H9 (cell line): Measurements from ENCODE around the gene GOLGA6L7. TPM values are rescaled to one million over a fixed set of nuclear protein-coding genes. Genes with fewer than 3 reads are reported as not detected.

ENCODE experiments used
- DNase-seq: peaks from one replicate; pipeline ENCODE4 v3.0.0-alpha.2; 2017
- H2AFZ ChIP-seq: one replicate; pipeline ENCODE4 v1.6.1; 2013; ENCODE audit warnings: mild to moderate bottlenecking, low read length, control low read depth, moderate library complexity
- H2AK5ac ChIP-seq: 2 replicates; pipeline ENCODE4 v1.6.1; 2013; ENCODE audit warnings: low read length, control low read depth, mixed read lengths; ENCODE audit not compliant: insufficient read length
- H2BK120ac ChIP-seq: one replicate; pipeline ENCODE4 v1.6.1; 2013; ENCODE audit warnings: low read depth, mild to moderate bottlenecking, low read length, control low read depth, inconsistent platforms; ENCODE audit not compliant: poor library complexity, severe bottlenecking
- H2BK12ac ChIP-seq: 2 replicates; pipeline ENCODE4 v1.6.1; 2013; ENCODE audit warnings: low read length, control low read depth, mixed read lengths, low read depth; ENCODE audit not compliant: insufficient read length
- H2BK15ac ChIP-seq: 2 replicates; pipeline ENCODE4 v1.6.1; 2013; ENCODE audit warnings: low read depth, low read length, control low read depth
- H2BK20ac ChIP-seq: one replicate; pipeline ENCODE4 v1.6.1; 2013; ENCODE audit warnings: low read depth, mild to moderate bottlenecking, low read length, control low read depth, inconsistent platforms; ENCODE audit not compliant: poor library complexity, severe bottlenecking
- H2BK5ac ChIP-seq: 2 replicates; pipeline ENCODE4 v1.6.1; 2013; ENCODE audit warnings: low read length, control low read depth, mixed read lengths; ENCODE audit not compliant: insufficient read length
- H3K14ac ChIP-seq: 2 replicates; pipeline ENCODE4 v1.6.1; 2013; ENCODE audit warnings: low read length, control low read depth; ENCODE audit not compliant: insufficient read depth
- H3K18ac ChIP-seq: 2 replicates; pipeline ENCODE4 v1.6.1; 2013; ENCODE audit warnings: low read depth, mild to moderate bottlenecking, mixed read lengths, low read length, control low read depth; ENCODE audit not compliant: insufficient read length
- H3K23ac ChIP-seq: 2 replicates; pipeline ENCODE4 v1.6.1; 2013; ENCODE audit warnings: low read length, control low read depth, mixed read lengths, low read depth; ENCODE audit not compliant: insufficient read length
- H3K23me2 ChIP-seq: 2 replicates; pipeline ENCODE4 v1.6.1; 2013; ENCODE audit warnings: low read depth, mild to moderate bottlenecking, mixed read lengths, low read length, control low read depth; ENCODE audit not compliant: insufficient read length, poor library complexity, severe bottlenecking
- H3K27ac ChIP-seq: 2 replicates; pipeline ENCODE4 v1.5.1; 2013; ENCODE audit warnings: low read length, control low read depth, mixed read lengths, low read depth; ENCODE audit not compliant: insufficient read length
- H3K27me3 ChIP-seq: 2 replicates; pipeline ENCODE4 v1.6.1; 2013; ENCODE audit warnings: low read length, control low read depth, inconsistent platforms; ENCODE audit not compliant: insufficient read depth
- H3K4ac ChIP-seq: 2 replicates; pipeline ENCODE4 v1.6.1; 2013; ENCODE audit warnings: low read depth, mild to moderate bottlenecking, control low read depth, inconsistent platforms, low read length, moderate library complexity
- H3K4me1 ChIP-seq: 2 replicates; pipeline ENCODE4 v1.6.1; 2013; ENCODE audit warnings: low read length, control low read depth, inconsistent platforms; ENCODE audit not compliant: insufficient read depth
- H3K4me2 ChIP-seq: 2 replicates; pipeline ENCODE4 v1.6.1; 2013; ENCODE audit warnings: low read length, control low read depth, mixed read lengths; ENCODE audit not compliant: insufficient read length, insufficient read depth
- H3K56ac ChIP-seq: 2 replicates; pipeline ENCODE4 v1.6.1; 2013; ENCODE audit warnings: low read depth, mild to moderate bottlenecking, mixed read lengths, low read length, control low read depth; ENCODE audit not compliant: insufficient read length
- H3K79me1 ChIP-seq: 2 replicates; pipeline ENCODE4 v1.6.1; 2013; ENCODE audit warnings: low read depth, mild to moderate bottlenecking, moderate library complexity, low read length, control low read depth, inconsistent platforms; ENCODE audit not compliant: insufficient read depth, poor library complexity, severe bottlenecking
- H3K79me2 ChIP-seq: 2 replicates; pipeline ENCODE4 v1.6.1; 2013; ENCODE audit warnings: low read length, control low read depth, inconsistent platforms; ENCODE audit not compliant: insufficient read depth
- H3K9ac ChIP-seq: 2 replicates; pipeline ENCODE4 v1.6.1; 2013; ENCODE audit warnings: low read length, control low read depth, mixed read lengths; ENCODE audit not compliant: insufficient read length; ENCODE audit errors: extremely low read depth
- H3K9me3 ChIP-seq: one replicate; pipeline ENCODE4 v1.6.1; 2013; ENCODE audit warnings: low read depth, low read length, inconsistent platforms; ENCODE audit not compliant: control insufficient read depth
- H3T11ph ChIP-seq: one replicate; pipeline ENCODE4 v1.6.1; 2013; ENCODE audit warnings: mild to moderate bottlenecking, low read length, control low read depth, inconsistent platforms
- H4K20me1 ChIP-seq: one replicate; pipeline ENCODE4 v1.6.1; 2013; ENCODE audit not compliant: control insufficient read depth, insufficient read length, insufficient read depth
- H4K5ac ChIP-seq: 2 replicates; pipeline ENCODE4 v1.6.1; 2013; ENCODE audit warnings: low read depth, mild to moderate bottlenecking, mixed read lengths, low read length, control low read depth; ENCODE audit not compliant: insufficient read length
- H4K8ac ChIP-seq: replicated peaks from 2 replicates; pipeline ENCODE4 v1.6.1; 2013; ENCODE audit warnings: low read length, control low read depth, mixed read lengths, low read depth; ENCODE audit not compliant: insufficient read length
- H4K91ac ChIP-seq: 2 replicates; pipeline ENCODE4 v1.6.1; 2013; ENCODE audit warnings: low read depth, mild to moderate bottlenecking, moderate library complexity, mixed read lengths, low read length, control low read depth; ENCODE audit not compliant: insufficient read length
- H3K27ac Mint-ChIP-seq, 3 experiments: 2 replicates in 2 of 3; 3 replicates in 1 of 3; pipeline ENCODE4 v1.8.0; 2020 to 2021; ENCODE audit warnings: mixed read lengths in 3 of 3, mild to moderate bottlenecking in 1 of 3, moderate library complexity in 1 of 3
- H3K27me3 Mint-ChIP-seq: 2 replicates; pipeline ENCODE4 v1.8.0; 2021; ENCODE audit warnings: low read depth, mild to moderate bottlenecking, moderate library complexity, mixed read lengths
- H3K36me3 Mint-ChIP-seq, 3 experiments: 2 replicates in 2 of 3; 3 replicates in 1 of 3; pipeline ENCODE4 v1.8.0; 2020 to 2021; ENCODE audit warnings: low read depth in 3 of 3, mixed read lengths in 3 of 3; ENCODE audit not compliant: insufficient read depth in 1 of 3
- H3K4me1 Mint-ChIP-seq, 2 experiments: 2 replicates each; pipeline ENCODE4 v1.8.0; 2020; ENCODE audit warnings: mixed read lengths in 2 of 2
- H3K4me3 Mint-ChIP-seq, 2 experiments: 2 replicates in 1 of 2; 3 replicates in 1 of 2; pipeline ENCODE4 v1.8.0; 2020 to 2021; ENCODE audit warnings: mild to moderate bottlenecking in 2 of 2, mixed read lengths in 2 of 2, moderate library complexity in 1 of 2
- H3K9me3 Mint-ChIP-seq, 2 experiments: 2 replicates in 1 of 2; 3 replicates in 1 of 2; pipeline ENCODE4 v1.8.0; 2020; ENCODE audit warnings: mild to moderate bottlenecking in 2 of 2, mixed read lengths in 2 of 2, moderate library complexity in 1 of 2
- WGBS: extraction: QIAGEN DNeasy Blood & Tissue Kit; methylation state at CpG from one replicate; pipeline ENCODE4 v1.1.7; 2013; ENCODE audit warnings: missing lambda C conversion rate, low lambda C conversion rate, mixed read lengths; ENCODE audit not compliant: insufficient read length; ENCODE audit errors: extremely low coverage; 5-methylcytosine and 5-hydroxymethylcytosine counted together
- total RNA-seq: library from RNA; stranded (reverse); gene quantifications from 2 replicates; pipeline ENCODE4 v1.2.1, GENCODE V29; 2021
- TF ChIP-seq, protein P1 (sequence below): fragments of 200-600 bp; sonication (generic); conservative IDR thresholded peaks from 3 replicates; pipeline ENCODE4 v1.8.0; 2021; ENCODE audit warnings: antibody characterized with exemption, mild to moderate bottlenecking

GOLGA6L7 gene
- total RNA-seq, 1 experiment from 2014 or later, result not detected

GRCh38 chr15:28892789-28893610 is 44.6 kb upstream of the GOLGA6L7 start:
- Histone ChIP-seq H2BK15ac (no peak overlapping the region), H3K4me2 (no peak overlapping the region), H3K4ac (no peak overlapping the region)

More at GRCh38 chr15:28892789-28893610, 44.6 kb upstream of the GOLGA6L7 start:
- no peak overlapping the region for H3K27ac ChIP-seq
- Mint-ChIP-seq H3K27ac (no peak overlapping the region), H3K36me3 (peaks cover 10 to 20% (median 20%) of the 10 kb centered on the region in 3 experiments), H3K27me3 (peaks cover 18% of the 10 kb centered on the region), H3K4me3 (no peak overlapping the region), H3K9me3 (peaks cover 13 to 17% of the 10 kb centered on the region in 2 experiments), H3K4me1 (peaks cover 5 to 14% of the 10 kb centered on the region in 2 experiments)
- no peak overlapping the region for H2BK12ac ChIP-seq
- no peaks in the 10 kb centered on the region; the same call in 1 of the 2 replicates for H3K79me2 ChIP-seq
- H3K23ac ChIP-seq, result no peak overlapping the region
- H4K5ac ChIP-seq, result no peak overlapping the region
- H3K14ac ChIP-seq, result 0 out of 2 replicates have a peak overlapping the region, but pooled peaks have one; percentile 44
- H4K20me1 ChIP-seq, result no peaks in the 10 kb centered on the region
- H4K91ac ChIP-seq, result no peak overlapping the region
- no peak overlapping the region for H2AFZ ChIP-seq
- H3K79me1 ChIP-seq, result no peaks in the 10 kb centered on the region
- H3K56ac ChIP-seq, result no peak overlapping the region
- peaks cover 3% of the 10 kb centered on the region for H3K23me2 ChIP-seq
- no peak overlapping the region for H2BK120ac ChIP-seq
- DNase-seq, result no peak
- no CpG with 5 or more reads among the region's 12 CpGs for WGBS
- H3T11ph ChIP-seq, result no peak overlapping the region
- no peaks in the 10 kb centered on the region for H3K27me3 ChIP-seq
- TF ChIP-seq, protein P1, sequence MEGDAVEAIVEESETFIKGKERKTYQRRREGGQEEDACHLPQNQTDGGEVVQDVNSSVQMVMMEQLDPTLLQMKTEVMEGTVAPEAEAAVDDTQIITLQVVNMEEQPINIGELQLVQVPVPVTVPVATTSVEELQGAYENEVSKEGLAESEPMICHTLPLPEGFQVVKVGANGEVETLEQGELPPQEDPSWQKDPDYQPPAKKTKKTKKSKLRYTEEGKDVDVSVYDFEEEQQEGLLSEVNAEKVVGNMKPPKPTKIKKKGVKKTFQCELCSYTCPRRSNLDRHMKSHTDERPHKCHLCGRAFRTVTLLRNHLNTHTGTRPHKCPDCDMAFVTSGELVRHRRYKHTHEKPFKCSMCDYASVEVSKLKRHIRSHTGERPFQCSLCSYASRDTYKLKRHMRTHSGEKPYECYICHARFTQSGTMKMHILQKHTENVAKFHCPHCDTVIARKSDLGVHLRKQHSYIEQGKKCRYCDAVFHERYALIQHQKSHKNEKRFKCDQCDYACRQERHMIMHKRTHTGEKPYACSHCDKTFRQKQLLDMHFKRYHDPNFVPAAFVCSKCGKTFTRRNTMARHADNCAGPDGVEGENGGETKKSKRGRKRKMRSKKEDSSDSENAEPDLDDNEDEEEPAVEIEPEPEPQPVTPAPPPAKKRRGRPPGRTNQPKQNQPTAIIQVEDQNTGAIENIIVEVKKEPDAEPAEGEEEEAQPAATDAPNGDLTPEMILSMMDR, result no peak
- no peak overlapping the region for H2AK5ac ChIP-seq
- no peak overlapping the region for H3K18ac ChIP-seq
- no peak overlapping the region for H2BK20ac ChIP-seq
- no peak overlapping the region for H2BK5ac ChIP-seq
- H3K9ac ChIP-seq, result no peak overlapping the region
- H4K8ac ChIP-seq, result no peak overlapping the region
- no peaks in the 10 kb centered on the region for H3K4me1 ChIP-seq
- peaks cover 3% of the 10 kb centered on the region for H3K9me3 ChIP-seq
